ENCODE results near the gene PTPRF.
"Not testable (repeated sequence)": the region's sequence is repeated elsewhere in the genome, so short reads cannot be mapped to it uniquely, and the experiment has no call there.

GRCh38 chr1:43501806-43502205 lies 28.9 kb upstream of the PTPRF start:
- not testable (repeated sequence) for TF ChIP-seq CTCF, POLR2A (IDR thresholded peaks at IDR 0.05)
